Smooth muscle cell (in vitro differentiated cells): ENCODE measurements around the gene ANKRD55. TPM values are rescaled to one million over a fixed set of nuclear protein-coding genes. Genes with fewer than 3 reads are reported as not detected.

ENCODE experiments used
- DNase-seq: peaks from one replicate; lab custom pipeline; 2025; ENCODE audit not compliant: unreplicated experiment; lab: John Stamatoyannopoulos, UW
- H2AFZ ChIP-seq: fragments of 200-600 bp; sonication (generic); 2 replicates; pipeline ENCODE4 v1.6.0; 2016; ENCODE audit warnings: antibody characterized with exemption, low read depth, mild to moderate bottlenecking
- H3F3A ChIP-seq: fragments of 200-600 bp; sonication (generic); 2 replicates; pipeline ENCODE4 v1.6.0; 2017; ENCODE audit warnings: antibody characterized with exemption, low read depth
- H3K27ac ChIP-seq: fragments of 200-600 bp; sonication (generic); 2 replicates; pipeline ENCODE4 v1.5.1; 2016; ENCODE audit warnings: low read depth, mild to moderate bottlenecking
- H3K27me3 ChIP-seq: fragments of 200-600 bp; sonication (generic); 2 replicates; pipeline ENCODE4 v1.6.1; 2016; ENCODE audit warnings: low read depth, mild to moderate bottlenecking
- H3K36me3 ChIP-seq: fragments of 200-600 bp; sonication (generic); 2 replicates; pipeline ENCODE4 v1.5.1; 2016; ENCODE audit warnings: low read depth
- H3K4me1 ChIP-seq: fragments of 200-600 bp; sonication (generic); 2 replicates; pipeline ENCODE4 v1.5.1; 2016; ENCODE audit warnings: low read depth
- H3K4me2 ChIP-seq: fragments of 200-600 bp; sonication (generic); 2 replicates; pipeline ENCODE4 v1.6.0; 2016; ENCODE audit warnings: mild to moderate bottlenecking
- H3K4me3 ChIP-seq: fragments of 200-600 bp; sonication (generic); 2 replicates; pipeline ENCODE4 v1.5.1; 2016; ENCODE audit warnings: mild to moderate bottlenecking
- H3K79me2 ChIP-seq: fragments of 200-600 bp; sonication (generic); 2 replicates; pipeline ENCODE4 v1.6.0; 2016; ENCODE audit warnings: low read depth, mild to moderate bottlenecking
- H3K9ac ChIP-seq: fragments of 200-600 bp; sonication (generic); 2 replicates; pipeline ENCODE4 v1.6.0; 2016; ENCODE audit warnings: low read depth
- H3K9me3 ChIP-seq: fragments of 200-600 bp; sonication (generic); replicated peaks from 2 replicates; pipeline ENCODE4 v1.5.1; 2016; ENCODE audit warnings: low read depth
- H4K20me1 ChIP-seq: fragments of 200-600 bp; sonication (generic); 2 replicates; pipeline ENCODE4 v1.6.0; 2016; ENCODE audit warnings: low read depth
- WGBS: methylation state at CpG from one replicate; pipeline ENCODE4 v1.1.7; 2016; ENCODE audit warnings: low lambda C conversion rate; 5-methylcytosine and 5-hydroxymethylcytosine counted together
- polyA plus RNA-seq: library from polyadenylated mRNA; unstranded; fragments of >200 nt; fragmentation: Nextera tagmentation; extraction: Ambion mirVana; gene quantifications from 2 replicates; pipeline ENCODE4 v1.2.1, GENCODE V29; 2016
- total RNA-seq: library from RNA; depleted of rRNA; stranded (reverse); fragments of >200 nt; gene quantifications from 2 replicates; pipeline ENCODE4 v1.2.3, GENCODE V29; 2014
- TF ChIP-seq, protein P1 (sequence below): fragments of 200-600 bp; sonication (generic); IDR thresholded peaks from 2 replicates; pipeline ENCODE4 v1.5.1; 2017; ENCODE audit warnings: borderline replicate concordance, mild to moderate bottlenecking, antibody characterized with exemption; ENCODE audit not compliant: insufficient read depth, poor library complexity, severe bottlenecking

Gene ANKRD55
- total and polyA plus RNA-seq, 2 experiments from 2014 or later = 1.1 to 1.7 TPM

- H3K79me2 ChIP-seq = peaks cover 5% of the 10 kb centered on the region
- H3K4me1 ChIP-seq = no peaks in the 10 kb centered on the region
- H3F3A ChIP-seq = peaks cover 9% of the 10 kb centered on the region
- WGBS = 90% methylated on average over 4 of the region's 4 CpGs
- no peak overlapping the region for H2AFZ ChIP-seq
- no peak for DNase-seq
- H3K27me3 ChIP-seq = no peaks in the 10 kb centered on the region
- H4K20me1 ChIP-seq = no peaks in the 10 kb centered on the region
- no peak overlapping the region for H3K4me2 ChIP-seq
- no peaks in the 10 kb centered on the region for H3K9me3 ChIP-seq
- H3K36me3 ChIP-seq = peaks cover 7% of the 10 kb centered on the region
- no peak overlapping the region for H3K27ac ChIP-seq
- no peak overlapping the region for H3K9ac ChIP-seq
- TF ChIP-seq, protein P1, sequence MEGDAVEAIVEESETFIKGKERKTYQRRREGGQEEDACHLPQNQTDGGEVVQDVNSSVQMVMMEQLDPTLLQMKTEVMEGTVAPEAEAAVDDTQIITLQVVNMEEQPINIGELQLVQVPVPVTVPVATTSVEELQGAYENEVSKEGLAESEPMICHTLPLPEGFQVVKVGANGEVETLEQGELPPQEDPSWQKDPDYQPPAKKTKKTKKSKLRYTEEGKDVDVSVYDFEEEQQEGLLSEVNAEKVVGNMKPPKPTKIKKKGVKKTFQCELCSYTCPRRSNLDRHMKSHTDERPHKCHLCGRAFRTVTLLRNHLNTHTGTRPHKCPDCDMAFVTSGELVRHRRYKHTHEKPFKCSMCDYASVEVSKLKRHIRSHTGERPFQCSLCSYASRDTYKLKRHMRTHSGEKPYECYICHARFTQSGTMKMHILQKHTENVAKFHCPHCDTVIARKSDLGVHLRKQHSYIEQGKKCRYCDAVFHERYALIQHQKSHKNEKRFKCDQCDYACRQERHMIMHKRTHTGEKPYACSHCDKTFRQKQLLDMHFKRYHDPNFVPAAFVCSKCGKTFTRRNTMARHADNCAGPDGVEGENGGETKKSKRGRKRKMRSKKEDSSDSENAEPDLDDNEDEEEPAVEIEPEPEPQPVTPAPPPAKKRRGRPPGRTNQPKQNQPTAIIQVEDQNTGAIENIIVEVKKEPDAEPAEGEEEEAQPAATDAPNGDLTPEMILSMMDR = no peak
- no peak overlapping the region for H3K4me3 ChIP-seq
These were observed 103.8 kb downstream of the ANKRD55 start for GRCh38 chr5:56129288-56129687.

DNA sequence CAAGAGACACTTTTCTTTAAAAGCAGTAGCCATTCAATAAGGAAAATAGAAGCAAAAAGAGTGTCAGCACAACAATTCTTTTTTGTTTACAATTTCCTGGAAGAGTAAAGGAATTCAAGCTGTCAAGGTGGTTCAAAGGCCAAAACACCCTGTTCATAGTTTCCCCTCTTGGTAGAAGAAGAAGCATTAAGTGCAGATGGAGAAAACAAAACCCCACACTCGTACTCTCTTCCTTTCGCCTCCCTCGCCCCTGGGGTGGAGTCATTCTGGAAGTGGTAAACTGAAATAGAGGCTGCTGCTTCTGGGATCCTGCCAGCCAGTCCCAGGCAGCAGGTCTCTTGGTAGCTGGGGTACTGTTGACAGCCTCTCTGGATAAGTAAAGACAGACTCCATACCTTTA, 105.0 kb downstream of the ANKRD55 start:
- Histone ChIP-seq H3K4me3 (no peak overlapping the region), H3K9me3 (no peaks in the 10 kb centered on the region), H3K36me3 (peaks cover 7% of the 10 kb centered on the region), H3K4me1 (no peaks in the 10 kb centered on the region), H4K20me1 (no peaks in the 10 kb centered on the region), H2AFZ (peak overlapping the region; percentile 65), H3F3A (peaks cover 10% of the 10 kb centered on the region), H3K4me2 (peak overlapping the region; percentile 12), H3K9ac (no peak overlapping the region), H3K27me3 (no peaks in the 10 kb centered on the region), H3K27ac (no peak overlapping the region), H3K79me2 (peaks cover 5% of the 10 kb centered on the region)
- TF ChIP-seq, protein P1 = no peak
- 68% methylated on average over 3 of the region's 3 CpGs for WGBS
- DNase-seq = no peak

DNA sequence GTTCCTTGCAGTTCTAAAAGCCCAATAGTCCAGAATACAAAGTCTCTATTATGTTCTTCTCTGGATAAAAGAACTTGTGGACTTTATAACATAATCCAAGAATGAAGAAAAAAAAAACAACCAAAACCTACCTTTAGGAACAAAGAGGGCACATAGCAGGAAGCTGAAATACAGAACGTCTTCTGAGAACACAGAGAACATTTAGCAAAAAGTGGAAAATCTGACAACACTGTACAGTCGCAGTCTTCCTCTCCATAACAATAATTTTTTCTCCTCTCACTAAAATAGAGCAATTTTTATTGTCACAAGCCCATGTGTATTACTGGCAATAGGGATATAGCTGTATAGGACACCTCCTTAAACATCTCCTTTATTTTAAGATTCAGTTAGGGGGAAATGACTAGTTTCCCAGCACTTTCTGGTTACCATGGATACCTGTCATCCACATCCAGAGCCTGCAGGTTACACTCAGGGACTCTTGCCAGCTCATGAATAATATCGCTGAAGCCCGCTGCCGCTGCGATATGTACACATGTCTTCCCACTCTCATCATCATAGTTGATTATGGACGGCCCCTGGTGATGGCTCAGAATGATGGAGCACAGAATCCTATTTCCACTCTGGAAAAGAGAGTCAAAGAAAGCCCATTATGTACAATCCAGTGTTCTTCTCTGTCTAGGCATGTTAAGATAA, 106.5 kb downstream of the ANKRD55 start:
- Histone ChIP-seq H3K4me1 (no peaks in the 10 kb centered on the region), H3K9me3 (no peaks in the 10 kb centered on the region), H3K36me3 (peaks cover 7% of the 10 kb centered on the region), H2AFZ (no peak overlapping the region), H3K4me2 (peak overlapping the region; percentile 21), H3K79me2 (peaks cover 5% of the 10 kb centered on the region), H3F3A (peaks cover 15% of the 10 kb centered on the region), H4K20me1 (no peaks in the 10 kb centered on the region), H3K9ac (no peak overlapping the region), H3K27me3 (no peaks in the 10 kb centered on the region), H3K4me3 (no peak overlapping the region), H3K27ac (peak overlapping the region; percentile 28)
- WGBS = 62% methylated on average over 7 of the region's 7 CpGs
- TF ChIP-seq, protein P1 = no peak
- no peak for DNase-seq
